PC-3 (cell line): Measurements from ENCODE around the gene ATXN7L1. TPM values are rescaled to one million over a fixed set of nuclear protein-coding genes. Genes with fewer than 3 reads are reported as not detected.

Experiments used
- ATAC-seq: fragments of 200-7000 bp; cut with Tn5 transposase; 2 replicates; pipeline ENCODE4 v1.9.1; 2020; ENCODE audit warnings: mild to moderate bottlenecking, moderate library complexity
- BruUV-seq: library from RNA; stranded (reverse); fragments of 400-500 nt; replicated peaks from 2 replicates; lab custom pipeline; 2021; lab: Mats Ljungman, UMichigan
- CTCF ChIA-PET: fragments of 300-600 bp; sonication (Branson Sonifier 250); formaldehyde crosslinking; loops from one replicate; lab custom pipeline; 2022; ENCODE audit warnings: antibody characterized with exemption; lab: Charles Lee
- POLR2A ChIA-PET: fragments of 300-600 bp; sonication (Branson Sonifier 250); formaldehyde crosslinking; loops from one replicate; lab custom pipeline; 2022; ENCODE audit warnings: antibody characterized with exemption; ENCODE audit not compliant: unreplicated experiment; lab: Charles Lee
- DNase-seq: peaks from one replicate; pipeline ENCODE4 v3.0.0-alpha.2; 2015
- H2AFZ ChIP-seq: fragments of 300-600 bp; sonication (generic); 2 replicates; pipeline ENCODE4 v1.6.0; 2016; ENCODE audit warnings: antibody characterized with exemption, low read length
- H3F3A ChIP-seq: fragments of 300-600 bp; sonication (generic); one replicate; pipeline ENCODE4 v1.6.0; 2017; ENCODE audit warnings: antibody characterized with exemption, low read length, control low read depth, mild to moderate bottlenecking; ENCODE audit not compliant: unreplicated experiment
- H3K27ac ChIP-seq: fragments of 300-600 bp; sonication (generic); 2 replicates; pipeline ENCODE4 v1.5.1; 2016; ENCODE audit warnings: mild to moderate bottlenecking, low read length
- H3K27me3 ChIP-seq: fragments of 300-600 bp; sonication (generic); 2 replicates; pipeline ENCODE4 v1.6.1; 2016; ENCODE audit warnings: low read length, mixed read lengths
- H3K36me3 ChIP-seq: fragments of 300-600 bp; sonication (generic); 2 replicates; pipeline ENCODE4 v1.6.1; 2016; ENCODE audit warnings: low read depth, mixed run types, low read length, mixed read lengths
- H3K4me1 ChIP-seq: fragments of 300-600 bp; sonication (generic); 2 replicates; pipeline ENCODE4 v1.5.1; 2016; ENCODE audit warnings: low read length; ENCODE audit not compliant: insufficient read depth
- H3K4me2 ChIP-seq: fragments of 300-600 bp; sonication (generic); 2 replicates; pipeline ENCODE4 v1.6.0; 2016; ENCODE audit warnings: low read length
- H3K4me3 ChIP-seq: fragments of 300-600 bp; sonication (generic); 2 replicates; pipeline ENCODE4 v1.5.1; 2016; ENCODE audit warnings: mild to moderate bottlenecking, low read length, mixed read lengths
- H3K79me2 ChIP-seq: fragments of 300-600 bp; sonication (generic); 2 replicates; pipeline ENCODE4 v1.6.1; 2017; ENCODE audit warnings: low read length, mixed read lengths
- H3K9ac ChIP-seq: fragments of 300-600 bp; sonication (generic); 2 replicates; pipeline ENCODE4 v1.6.0; 2016; ENCODE audit warnings: mild to moderate bottlenecking, low read length
- H3K9me2 ChIP-seq: fragments of 300-600 bp; sonication (generic); replicated peaks from 2 replicates; pipeline ENCODE4 v1.6.1; 2016; ENCODE audit warnings: mixed run types, low read length, mixed read lengths
- H3K9me3 ChIP-seq: fragments of 300-600 bp; sonication (generic); 2 replicates; pipeline ENCODE4 v1.6.1; 2016; ENCODE audit warnings: low read length, mixed read lengths
- H4K20me1 ChIP-seq: fragments of 300-600 bp; sonication (generic); 2 replicates; pipeline ENCODE4 v1.6.1; 2016; ENCODE audit warnings: low read length, mixed read lengths
- CTCF ChIP-seq: fragments of 300-600 bp; sonication (generic); conservative IDR thresholded peaks from 2 replicates; pipeline ENCODE4 v1.5.1; 2017; ENCODE audit warnings: antibody characterized with exemption, low read depth, mild to moderate bottlenecking, low read length
- EZH2 ChIP-seq: fragments of 300-600 bp; sonication (generic); IDR thresholded peaks from one replicate; pipeline ENCODE4 v1.6.1; 2017; ENCODE audit warnings: antibody characterized with exemption, mild to moderate bottlenecking, low read length; ENCODE audit not compliant: unreplicated experiment
- EZH2phosphoT487 ChIP-seq: fragments of 300-600 bp; sonication (generic); IDR thresholded peaks from 2 replicates; pipeline ENCODE4 v1.6.1; 2018; ENCODE audit warnings: mild to moderate bottlenecking, antibody characterized with exemption, low read length, borderline replicate concordance
- intact Hi-C: fragments of 100-400 bp; cut with micrococcal nuclease; formaldehyde crosslinking; loops from 2 replicates; pipeline ENCODE4 v1.9.0; 2023
- total RNA-seq: library from RNA; depleted of rRNA; stranded (reverse); fragments of >200 nt; gene quantifications from 2 replicates; pipeline ENCODE4 v1.2.3, GENCODE V29; 2014

ATXN7L1 gene
- total RNA-seq, 1 experiment from 2014 or later: 16.0 TPM

DNA sequence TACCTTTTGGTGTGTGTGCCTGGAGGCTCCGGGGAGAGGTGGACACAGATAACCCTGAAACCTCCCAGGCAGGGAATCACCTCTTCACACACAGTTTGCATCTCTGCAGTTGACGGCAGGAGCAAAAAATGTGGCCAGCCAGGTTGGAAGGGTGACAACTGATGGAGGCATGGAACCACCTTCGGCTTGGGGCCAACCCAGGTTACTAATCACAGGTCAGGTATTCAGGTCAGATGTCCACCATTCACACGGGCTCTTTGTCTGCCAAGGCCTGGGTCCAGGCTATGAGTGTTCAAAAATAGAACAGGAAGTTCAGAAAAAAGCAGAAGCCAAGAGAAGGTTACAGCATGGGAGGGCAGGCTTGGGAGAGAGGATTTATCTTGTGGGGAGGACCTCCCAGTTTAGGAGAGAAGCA is 157.9 kb downstream of the ATXN7L1 start:
- H4K20me1 ChIP-seq: no peaks in the 10 kb centered on the region

GRCh38 chr7:105715528-105715927 is 160.9 kb downstream of the ATXN7L1 start:
- H3F3A ChIP-seq: no peaks in the 10 kb centered on the region
- DNase-seq (no peak), ATAC-seq (no peak)
- no peak overlapping the region for H3K27ac ChIP-seq
- intact Hi-C loops: no loop called here
- H4K20me1 ChIP-seq: no peaks in the 10 kb centered on the region
- H3K36me3 ChIP-seq: peaks cover 18% of the 10 kb centered on the region; the same call in 1 of the 2 replicates
- no peaks in the 10 kb centered on the region for H3K27me3 ChIP-seq
- no peaks in the 10 kb centered on the region for H3K9me2 ChIP-seq
- H3K4me2 ChIP-seq: no peak overlapping the region
- ChIA-PET POLR2A (no interaction called here), CTCF (no interaction called here)
- H3K4me1 ChIP-seq: peaks cover 20% of the 10 kb centered on the region
- no peaks in the 10 kb centered on the region for H3K79me2 ChIP-seq
- H3K9ac ChIP-seq: no peak overlapping the region
- no TSS peak for BruUV-seq
- H3K9me3 ChIP-seq: peaks cover 20% of the 10 kb centered on the region
- H3K4me3 ChIP-seq: no peak overlapping the region
- TF ChIP-seq EZH2 (no peak), EZH2phosphoT487 (no peak), CTCF (no peak)
- no peak overlapping the region for H2AFZ ChIP-seq

More for the DNA sequence above, 157.9 kb downstream of the ATXN7L1 start:
- Histone ChIP-seq H3K9me3 (no peaks in the 10 kb centered on the region), H3K4me1 (peaks cover 20% of the 10 kb centered on the region), H3K27ac (peak overlapping the region; percentile 36), H3F3A (no peaks in the 10 kb centered on the region), H3K4me3 (no peak overlapping the region), H3K4me2 (peak overlapping the region; percentile 23), H3K9me2 (no peaks in the 10 kb centered on the region), H3K36me3 (no peaks in the 10 kb centered on the region), H2AFZ (0 out of 2 replicates have a peak overlapping the region, but pooled peaks have one; percentile 2), H3K9ac (no peak overlapping the region), H3K79me2 (no peaks in the 10 kb centered on the region), H3K27me3 (no peaks in the 10 kb centered on the region)
- intact Hi-C loops: no loop called here
- TF ChIP-seq EZH2phosphoT487 (no peak), EZH2 (no peak), CTCF (no peak)
- CTCF ChIA-PET: no interaction called here
- BruUV-seq: no TSS peak
- POLR2A ChIA-PET: no interaction called here
- peak; percentile 66 for ATAC-seq
- peak; percentile 83 for DNase-seq
